Measurements from ENCODE around the gene MTMR1.

Gene MTMR1

GRCh38 chrX:150762258-150763165 is 69.3 kb downstream of the MTMR1 start:
- no peak for DNase-seq (ENCODE audit: low spot score)

DNA sequence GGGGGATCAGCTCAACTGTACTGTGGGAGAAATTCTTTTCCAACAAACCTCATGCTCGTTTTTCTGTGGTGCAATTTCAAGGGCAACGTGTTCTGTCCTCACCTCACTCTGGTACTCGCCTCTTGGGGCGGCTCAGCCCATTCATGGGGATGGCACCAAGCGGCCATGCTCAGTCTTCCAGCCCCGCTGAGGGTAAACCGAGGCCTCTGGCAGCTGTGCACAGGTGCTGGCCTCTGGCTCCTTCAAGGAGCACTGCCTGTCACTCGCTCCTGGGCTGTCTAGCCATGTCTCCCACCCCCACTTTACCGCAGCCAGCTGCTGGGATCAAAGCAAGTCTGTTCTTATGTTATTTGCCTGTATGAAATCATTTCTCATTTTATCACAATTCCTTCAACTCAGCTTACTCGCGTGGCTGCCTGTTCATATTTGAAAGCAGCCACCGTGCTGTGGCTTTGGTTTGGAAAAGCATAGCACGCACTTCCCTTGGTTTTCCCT is 70.2 kb downstream of the MTMR1 start:
- no peak for DNase-seq (ENCODE audit: low spot score)

GRCh38 chrX:150763810-150764209 is 70.6 kb downstream of the MTMR1 start:
- no peak for DNase-seq (ENCODE audit: low spot score)

- DNase-seq (ENCODE audit: low spot score): no peak
Observed at GRCh38 chrX:150765237-150765636, 72.0 kb downstream of the MTMR1 start.

GRCh38 chrX:150765782-150766350 is 72.7 kb downstream of the MTMR1 start:
- DNase-seq (ENCODE audit: low spot score): no peak

DNA sequence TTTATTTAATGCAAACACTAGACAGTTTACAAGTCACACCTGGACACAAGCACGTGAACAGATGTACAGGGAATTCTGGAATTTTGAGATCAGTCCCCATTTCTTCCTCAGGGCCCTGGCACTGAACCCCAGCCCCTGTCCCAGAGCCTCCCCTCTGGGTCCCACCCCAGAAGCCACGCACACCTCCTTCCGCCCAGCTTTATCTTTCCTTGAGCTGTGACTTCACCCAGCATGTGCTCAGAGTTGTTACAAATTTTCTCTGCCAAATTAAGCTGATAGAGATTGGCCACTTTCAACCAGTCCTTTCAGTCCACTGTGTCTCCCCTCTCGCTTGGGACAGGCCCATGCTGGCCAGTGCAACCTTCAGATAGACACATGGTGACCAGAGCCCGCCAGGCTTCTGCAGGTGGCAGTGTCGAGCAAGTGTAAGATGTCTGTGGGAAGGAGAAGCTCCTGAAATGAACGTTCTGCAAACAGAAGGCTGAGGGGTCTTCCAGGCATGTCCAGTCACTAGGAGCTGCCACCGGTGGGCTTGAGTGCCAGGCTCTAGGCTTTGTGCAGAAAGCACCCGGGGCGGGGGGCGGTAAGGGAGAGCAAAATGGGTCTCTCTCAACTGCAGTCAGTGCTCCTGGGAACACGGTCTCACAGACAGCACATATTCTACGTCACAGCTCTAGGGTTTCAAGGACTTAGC is 73.3 kb downstream of the MTMR1 start:
- no peak for DNase-seq (ENCODE audit: low spot score)

DNA sequence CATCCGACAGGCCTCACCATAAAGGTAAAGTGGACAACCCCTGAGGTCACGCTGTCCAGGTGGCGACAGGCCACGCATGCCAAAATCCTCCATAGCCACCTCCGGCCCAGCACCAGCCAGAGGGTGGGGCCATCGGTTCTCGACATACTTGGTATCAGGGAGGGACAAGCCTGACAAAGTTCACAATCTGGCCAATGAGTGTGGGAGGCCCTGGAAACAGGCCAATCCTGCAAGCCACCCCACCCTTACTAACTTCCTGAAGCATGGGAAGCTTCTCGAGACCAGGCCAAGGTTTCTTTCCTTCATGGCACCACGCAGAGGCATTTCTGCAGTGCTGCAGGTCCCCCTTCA is 73.8 kb downstream of the MTMR1 start:
- DNase-seq (ENCODE audit: low spot score): peak; percentile 25

- no peak for DNase-seq (ENCODE audit: low spot score)
Observed at GRCh38 chrX:150767475-150768131, 74.4 kb downstream of the MTMR1 start.

DNA sequence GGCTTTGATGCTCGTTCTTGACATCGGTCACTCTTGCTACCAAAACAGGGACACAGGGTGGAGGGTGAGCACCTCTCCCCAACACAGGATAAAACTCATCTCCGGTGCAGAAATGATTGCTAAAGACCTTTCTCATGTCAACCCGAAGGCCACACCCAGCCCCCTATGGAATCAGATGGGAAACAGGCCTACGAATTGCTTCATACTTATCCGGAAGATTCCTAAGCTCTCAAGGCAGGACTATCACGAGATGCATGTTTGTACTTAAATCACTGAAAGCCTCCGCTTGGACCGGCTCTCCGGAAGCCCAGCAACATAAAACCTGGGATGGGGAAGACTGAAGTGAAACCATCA is 74.9 kb downstream of the MTMR1 start:
- DNase-seq (ENCODE audit: low spot score): no peak

- no peak for DNase-seq (ENCODE audit: low spot score)
Observed at GRCh38 chrX:150768580-150769190, 75.5 kb downstream of the MTMR1 start.

DNA sequence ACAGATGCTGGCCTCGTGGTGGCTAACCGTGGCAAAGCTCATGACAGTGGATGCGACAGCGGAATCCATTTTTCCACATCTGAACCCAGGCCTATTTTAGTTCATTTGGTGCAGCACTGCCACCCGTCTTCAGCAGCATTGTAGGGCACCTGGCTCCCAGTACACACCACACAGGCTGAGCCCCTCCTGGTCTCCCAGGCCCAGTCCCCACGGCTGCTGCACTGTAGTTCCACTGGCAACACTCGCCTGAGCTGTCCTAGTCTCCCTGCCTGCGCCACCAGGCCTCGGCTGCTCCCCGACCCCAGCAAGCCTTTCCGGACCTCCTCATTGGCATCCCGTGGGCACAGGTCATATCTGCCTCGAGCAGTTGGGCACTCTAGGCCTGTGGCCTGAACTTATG is 76.2 kb downstream of the MTMR1 start:
- DNase-seq (ENCODE audit: low spot score): no peak

GRCh38 chrX:150770623-150771022 is 77.4 kb downstream of the MTMR1 start:
- no peak for DNase-seq (ENCODE audit: low spot score)

DNA sequence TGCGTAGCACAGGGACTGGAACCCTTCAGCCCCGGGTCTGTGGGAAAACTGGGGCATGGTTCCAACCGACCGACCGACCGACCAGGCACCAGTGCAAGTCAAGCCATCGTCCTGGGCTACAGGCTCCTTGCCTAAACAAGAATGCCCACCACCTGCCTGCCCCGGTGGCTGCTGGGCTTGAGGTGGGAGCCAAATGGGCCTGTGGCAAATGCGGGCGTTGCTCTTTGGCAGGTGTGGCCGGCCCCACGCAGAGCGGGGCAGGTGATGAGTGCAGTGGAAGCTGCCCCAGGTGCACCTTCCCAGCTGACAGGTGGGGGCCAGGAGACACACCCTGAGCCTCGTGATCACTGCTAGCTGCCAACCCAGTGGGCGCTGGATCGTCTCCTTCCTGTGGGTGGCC is 77.9 kb downstream of the MTMR1 start:
- no peak for DNase-seq (ENCODE audit: low spot score)

GRCh38 chrX:150772150-150772970 is 79.2 kb downstream of the MTMR1 start:
- peak; percentile 66 for DNase-seq (ENCODE audit: low spot score)

- DNase-seq (ENCODE audit: low spot score): no peak
Observed at GRCh38 chrX:150773117-150773516, 79.9 kb downstream of the MTMR1 start.

DNA sequence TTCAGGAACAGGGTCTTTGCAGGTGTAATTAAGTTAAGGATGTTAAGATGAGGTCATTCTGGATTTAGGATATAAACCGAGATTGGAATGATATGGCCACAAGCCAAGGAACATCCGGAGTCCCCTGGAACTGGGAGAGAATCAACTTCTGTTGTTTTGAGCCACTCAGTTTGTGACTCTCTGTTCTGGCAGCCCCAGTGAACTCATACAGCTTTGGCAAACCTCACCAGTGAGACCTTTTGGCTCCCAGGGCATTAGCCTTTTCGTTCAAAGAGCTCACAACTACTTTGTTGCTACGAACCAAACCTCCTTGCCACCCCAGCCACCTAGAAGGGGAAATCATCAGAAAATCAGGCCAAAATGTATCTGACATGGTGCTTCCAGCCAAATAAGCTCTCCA is 80.4 kb downstream of the MTMR1 start:
- no peak for DNase-seq (ENCODE audit: low spot score)

DNA sequence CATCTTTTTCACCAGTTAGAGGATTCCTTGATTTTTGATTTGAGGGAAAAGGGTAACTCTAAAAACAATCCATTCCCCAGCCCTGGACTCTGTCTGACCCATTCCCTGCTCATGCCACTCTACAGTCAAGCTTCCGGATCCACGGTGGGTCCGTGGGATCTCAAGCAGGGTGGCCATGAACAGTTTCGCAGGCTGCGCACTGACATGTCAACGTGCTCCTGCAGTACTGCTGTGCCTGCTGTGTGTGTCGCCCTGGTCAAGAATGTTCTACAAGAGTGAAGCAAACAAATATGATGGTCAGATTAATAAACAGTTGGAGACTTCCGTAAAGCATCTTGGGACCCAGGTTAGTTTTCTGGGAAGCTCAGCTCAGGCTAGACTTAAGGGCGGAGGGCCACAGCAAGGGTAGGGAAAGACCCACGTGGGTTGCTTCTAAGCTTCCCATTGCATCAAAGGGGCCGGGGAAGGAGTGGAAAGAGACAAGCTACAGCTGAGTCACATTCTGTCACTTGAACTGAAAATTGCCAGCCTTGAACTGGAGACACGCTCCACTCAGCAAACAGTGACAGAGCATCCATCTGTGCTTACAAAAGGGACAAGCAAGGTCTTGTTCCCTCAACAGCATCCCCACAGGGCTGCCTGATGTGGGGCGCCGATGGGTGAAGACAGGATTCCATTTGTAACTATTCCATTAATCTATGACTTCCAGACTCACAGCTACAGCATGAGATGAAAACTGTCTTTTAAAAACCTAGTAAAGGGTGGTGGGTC is 81.8 kb downstream of the MTMR1 start:
- no peak for DNase-seq (ENCODE audit: low spot score)

GRCh38 chrX:150775569-150776350 is 82.6 kb downstream of the MTMR1 start:
- DNase-seq (ENCODE audit: low spot score): no peak

- DNase-seq (ENCODE audit: low spot score): no peak
Observed at GRCh38 chrX:150777328-150777992, 84.3 kb downstream of the MTMR1 start.

All from hematopoietic multipotent progenitor cell treated with erythropoietin and hydrocortisone succinate and interleukin-3 and kit ligand, for 17 days (in vitro differentiated cells).